Activated CD4-positive, alpha-beta T cell treated with anti-CD3 and anti-CD28 coated beads, Interleukin-2, amount 50 U/mL, for 16 hours (primary cell): ENCODE measurements around the gene SORCS1.

Experiments used
- DNase-seq: peaks from one replicate; pipeline ENCODE4 v3.0.0-alpha.2; 2020

The SORCS1 gene

DNA sequence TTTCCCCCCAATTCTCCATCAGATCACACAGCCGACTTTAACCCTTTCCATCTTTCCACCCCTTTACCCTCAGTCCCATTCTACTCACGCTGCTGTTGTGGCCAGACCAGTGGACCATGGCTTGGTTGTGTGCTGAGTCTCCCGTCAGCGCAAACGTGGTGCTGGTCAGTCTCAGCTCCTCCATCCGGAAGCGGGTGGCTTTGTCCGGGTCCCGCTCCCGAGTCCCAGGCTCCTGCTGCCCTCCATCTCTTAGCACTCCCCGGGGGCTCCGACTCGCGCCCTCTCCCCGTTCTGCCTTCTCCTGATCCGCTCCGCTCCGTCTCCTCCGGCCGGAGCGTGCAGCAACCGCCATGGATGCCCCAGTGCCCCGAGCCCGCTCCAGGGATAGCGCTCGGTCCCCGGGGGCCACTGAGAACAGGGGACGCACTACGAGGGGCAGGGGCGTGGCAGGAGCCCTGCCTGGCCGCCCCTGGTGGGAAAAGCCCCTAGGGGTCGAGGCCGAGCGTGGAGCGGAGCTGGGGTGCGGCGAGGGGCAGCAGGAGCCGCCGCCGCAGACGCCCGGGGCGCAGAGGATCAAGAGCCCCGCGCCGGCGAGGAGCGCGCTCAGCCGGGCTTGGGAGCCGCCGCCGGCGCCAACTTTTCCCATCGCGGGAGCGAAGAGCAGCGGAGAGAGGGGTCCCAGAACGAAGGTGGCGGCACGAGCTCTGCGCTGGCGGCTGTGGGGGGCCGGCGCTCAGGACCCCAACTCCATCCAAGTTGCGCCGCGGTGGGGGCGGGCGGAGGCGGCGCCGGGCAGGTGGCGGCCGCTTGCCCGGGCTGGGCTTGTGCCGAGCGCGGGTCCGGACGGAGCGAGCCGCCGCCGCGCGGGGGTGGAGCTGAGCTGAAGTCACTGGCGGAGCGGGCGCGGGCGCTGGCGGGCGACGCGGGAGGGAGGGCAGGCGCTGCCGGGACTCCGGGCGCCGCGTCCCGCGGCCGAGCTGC lies at the start of gene SORCS1:
Gene SORCS1, minus strand, starts transcription at position 826 of the 981 bp plus-strand sequence.
- DNase-seq: no peak

GRCh38 chr10:107214261-107214660 lies 49.8 kb upstream of the SORCS1 start:
- no peak for DNase-seq

GRCh38 chr10:107213861-107214260 lies 49.4 kb upstream of the SORCS1 start:
- no peak for DNase-seq

GRCh38 chr10:107206833-107207232 lies 42.3 kb upstream of the SORCS1 start:
- DNase-seq: no peak

DNA sequence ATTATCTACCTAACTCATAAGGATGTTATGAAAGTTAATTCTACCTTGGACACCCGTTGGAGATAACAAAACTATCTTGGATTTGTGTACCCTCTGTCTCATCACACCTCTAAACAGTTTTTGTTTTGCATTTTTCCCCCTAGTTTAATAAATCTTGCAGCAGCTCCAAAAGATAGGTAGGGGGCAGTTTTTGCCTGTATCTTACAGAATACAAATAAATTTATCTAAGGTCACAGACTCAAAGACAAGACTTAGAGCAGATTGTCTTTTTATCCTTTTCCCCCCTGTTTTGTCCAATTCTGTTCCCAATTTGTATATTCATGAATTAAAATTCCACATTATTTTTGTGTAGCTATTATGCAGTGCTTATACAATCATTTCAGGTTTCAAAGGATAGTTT lies 5.0 kb upstream of the SORCS1 start:
- DNase-seq: no peak

- DNase-seq: no peak
Measured at GRCh38 chr10:107168738-107169137, 4.2 kb upstream of the SORCS1 start.

DNA sequence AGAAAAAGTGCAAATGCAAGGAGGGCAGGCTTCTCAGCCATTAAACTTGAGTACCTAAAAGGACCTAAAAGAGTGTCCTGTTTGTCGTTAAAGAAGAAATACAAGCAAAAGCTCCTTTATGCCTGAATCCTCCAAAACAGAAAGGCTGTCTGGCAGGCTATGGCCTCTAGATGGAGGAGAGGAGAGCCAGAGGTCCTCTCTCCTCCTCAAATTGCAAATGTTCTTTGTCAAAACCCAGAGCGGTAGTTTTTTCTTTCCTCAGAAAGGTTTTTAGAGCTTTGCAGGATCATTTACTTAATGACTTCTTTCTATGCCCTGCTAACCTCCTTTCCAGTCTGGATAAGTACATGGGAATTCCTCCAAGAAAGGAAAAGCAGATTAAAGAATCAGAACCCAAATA lies 1.9 kb upstream of the SORCS1 start:
- no peak for DNase-seq

- DNase-seq: no peak
Measured at GRCh38 chr10:107164992-107165391, 486 bp upstream of the SORCS1 start.

GRCh38 chr10:107163076-107163855 lies 1.2 kb downstream of the SORCS1 start:
- no peak for DNase-seq

GRCh38 chr10:107160866-107161265 lies 3.6 kb downstream of the SORCS1 start:
- no peak for DNase-seq

DNA sequence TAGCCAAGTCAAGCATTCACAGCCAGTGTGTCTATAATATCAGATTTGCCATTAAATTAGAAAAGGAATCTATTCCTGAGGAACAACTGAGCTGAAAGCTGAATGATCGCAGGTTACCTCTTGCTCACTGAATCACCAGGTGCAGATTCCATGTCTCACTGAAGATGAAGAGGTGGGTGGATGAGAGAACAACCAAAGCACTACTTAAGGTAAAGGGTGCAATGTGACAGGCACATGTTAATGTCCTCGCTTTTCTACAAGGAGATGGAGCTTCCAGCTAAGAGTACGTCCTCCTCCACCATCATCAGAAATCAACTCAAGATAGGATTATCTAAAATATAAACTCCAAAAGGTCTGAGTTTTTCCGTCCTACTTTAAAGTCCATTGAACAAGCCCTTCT lies 4.6 kb downstream of the SORCS1 start:
- DNase-seq: no peak

DNA sequence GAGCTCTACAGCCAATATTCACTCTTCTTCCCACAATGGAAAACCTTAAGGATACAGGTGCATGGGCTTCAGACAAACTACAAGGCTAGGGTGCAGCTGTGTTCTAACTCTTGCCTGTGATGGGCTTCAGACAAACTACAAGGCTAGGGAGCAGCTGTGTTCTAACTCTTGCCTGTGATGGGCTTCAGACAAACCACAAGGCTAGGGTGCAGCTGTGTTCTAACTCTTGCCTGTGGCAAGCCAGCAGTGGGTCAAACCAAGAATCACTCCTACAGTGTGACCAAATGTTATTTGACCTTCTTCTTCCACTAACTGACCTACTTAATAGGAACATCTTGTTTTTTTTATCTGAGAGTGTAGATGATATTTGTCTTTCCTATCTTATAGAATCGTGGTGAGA lies 7.4 kb downstream of the SORCS1 start:
- DNase-seq: no peak

DNA sequence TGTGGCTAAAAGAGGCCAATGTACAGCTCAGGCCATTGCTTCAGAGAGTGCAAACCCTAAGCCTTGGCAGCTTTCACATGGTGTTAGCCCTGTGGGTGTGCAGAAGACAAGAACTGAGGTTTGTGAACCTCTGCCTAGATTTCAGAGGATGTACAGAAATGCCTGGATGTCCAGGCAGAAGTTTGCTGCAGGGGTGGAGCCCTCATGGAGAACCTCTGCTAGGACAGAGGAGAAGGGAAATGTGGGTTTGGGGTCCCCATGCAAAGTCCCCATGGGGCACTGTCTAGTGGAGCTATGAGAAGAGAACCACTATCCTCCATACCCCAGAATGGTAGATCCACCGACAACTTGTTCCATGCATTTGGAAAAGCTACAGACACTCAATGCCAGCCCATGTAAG lies 12.4 kb downstream of the SORCS1 start:
- DNase-seq: no peak

DNA sequence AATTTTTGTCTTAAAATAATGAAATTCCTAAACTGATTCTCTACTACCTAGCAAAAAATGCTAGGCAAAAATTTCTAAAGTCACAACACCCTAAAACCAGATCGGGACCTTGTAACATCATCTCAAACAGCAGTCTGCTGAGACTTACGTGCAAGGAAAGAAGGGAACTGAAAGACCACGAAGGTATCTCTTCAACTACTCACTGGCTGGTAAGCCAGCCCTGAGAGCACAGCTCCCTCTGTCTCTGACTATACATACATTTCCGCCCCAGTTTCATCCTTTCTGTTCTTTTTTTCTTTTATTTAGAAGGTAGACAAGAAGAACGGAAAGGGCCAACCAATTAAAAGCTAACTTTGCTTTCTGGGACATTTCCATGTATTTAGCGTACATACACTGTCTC lies 15.6 kb downstream of the SORCS1 start:
- no peak for DNase-seq

DNA sequence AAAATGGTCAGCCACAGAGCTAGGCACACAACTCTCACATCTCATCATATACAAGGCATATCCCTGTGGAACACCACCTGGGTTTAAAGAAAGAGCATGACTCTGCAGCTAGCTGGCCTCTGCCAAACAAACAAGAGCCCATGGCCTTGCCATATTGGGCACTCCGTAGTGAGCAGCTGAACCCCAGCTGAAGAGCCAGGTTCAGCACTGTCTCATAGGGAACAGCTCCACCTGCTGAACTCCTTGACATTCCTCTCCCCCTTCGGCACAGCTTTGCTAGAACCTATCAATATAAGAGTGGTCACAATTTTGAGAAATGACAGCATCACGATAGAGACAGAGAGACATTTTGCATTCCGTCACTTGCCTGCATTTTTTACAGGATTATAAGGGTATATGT lies 20.0 kb downstream of the SORCS1 start:
- no peak for DNase-seq

DNA sequence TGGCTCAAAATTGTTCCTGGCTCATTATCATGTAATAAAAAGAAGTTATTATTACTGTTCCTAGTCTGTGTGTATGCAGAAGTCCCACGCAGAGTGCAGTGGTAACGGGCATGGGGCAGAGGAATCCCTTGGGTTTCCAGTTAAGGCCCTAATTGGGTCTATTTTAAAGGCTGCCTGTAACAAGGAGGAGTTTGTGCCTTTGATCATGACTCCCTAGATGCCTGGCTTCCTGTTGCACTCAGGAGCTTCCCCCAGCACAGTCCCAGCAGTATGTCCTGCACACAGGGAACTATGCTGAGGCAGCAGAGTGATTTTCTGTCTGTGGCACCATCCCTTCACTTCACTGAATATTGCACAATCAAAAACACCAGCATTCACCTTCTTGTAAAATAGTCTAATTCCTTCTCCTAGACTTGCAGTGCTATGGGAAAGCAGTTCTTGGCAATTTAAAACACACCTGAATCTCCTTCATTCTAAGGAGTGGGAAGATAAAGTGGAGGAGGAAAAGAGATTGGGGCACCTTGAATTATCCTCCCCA lies 22.9 kb downstream of the SORCS1 start:
- DNase-seq: no peak

DNA sequence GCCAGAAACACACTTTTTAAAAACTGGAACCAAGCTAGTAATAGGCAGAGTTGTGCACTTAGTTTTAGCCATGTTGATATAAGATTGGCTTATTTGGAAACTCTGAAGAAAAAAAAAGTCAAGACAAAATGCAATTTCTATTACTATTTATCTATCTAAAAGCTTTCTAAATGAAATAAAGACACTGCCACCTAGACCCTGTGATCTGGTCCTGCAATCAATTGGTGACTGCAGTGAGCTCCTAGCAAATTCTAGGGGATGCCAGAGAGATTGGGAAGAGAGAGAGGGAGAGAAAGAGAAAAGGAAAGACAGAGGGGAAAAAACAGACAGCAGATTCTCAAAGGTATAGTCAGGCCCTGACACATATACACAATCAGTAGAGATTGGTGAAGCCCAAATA lies 25.3 kb downstream of the SORCS1 start:
- DNase-seq: no peak

- no peak for DNase-seq
Measured at GRCh38 chr10:107133656-107134055, 30.9 kb downstream of the SORCS1 start.

- no peak for DNase-seq
Measured at GRCh38 chr10:107129000-107129399, 35.5 kb downstream of the SORCS1 start.

DNA sequence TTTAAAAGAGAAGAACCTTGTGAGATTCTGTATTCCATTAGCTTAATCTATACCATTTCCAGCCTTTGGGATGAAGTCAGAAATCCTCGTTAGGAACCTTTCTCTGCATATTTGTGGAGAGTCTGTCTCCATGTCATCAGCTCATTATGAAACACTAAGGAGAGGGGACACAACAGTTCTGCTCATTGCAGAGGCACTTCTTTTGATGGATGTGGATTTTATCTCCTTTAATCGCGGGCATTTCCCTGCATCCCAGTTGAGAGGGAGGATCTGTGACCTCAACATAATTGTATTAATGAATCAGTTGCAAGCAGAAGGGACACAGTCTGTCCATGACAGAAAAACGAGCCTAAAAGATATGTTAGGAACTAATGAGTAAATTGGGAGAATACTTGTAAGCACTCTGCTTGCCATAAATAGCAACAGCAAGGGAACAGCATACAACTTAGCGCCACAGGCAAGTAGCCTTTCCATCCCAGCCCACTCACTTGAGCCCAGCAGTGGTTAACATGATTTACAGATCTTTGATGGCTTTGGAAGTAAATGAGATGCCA lies 37.9 kb downstream of the SORCS1 start:
- DNase-seq: no peak

DNA sequence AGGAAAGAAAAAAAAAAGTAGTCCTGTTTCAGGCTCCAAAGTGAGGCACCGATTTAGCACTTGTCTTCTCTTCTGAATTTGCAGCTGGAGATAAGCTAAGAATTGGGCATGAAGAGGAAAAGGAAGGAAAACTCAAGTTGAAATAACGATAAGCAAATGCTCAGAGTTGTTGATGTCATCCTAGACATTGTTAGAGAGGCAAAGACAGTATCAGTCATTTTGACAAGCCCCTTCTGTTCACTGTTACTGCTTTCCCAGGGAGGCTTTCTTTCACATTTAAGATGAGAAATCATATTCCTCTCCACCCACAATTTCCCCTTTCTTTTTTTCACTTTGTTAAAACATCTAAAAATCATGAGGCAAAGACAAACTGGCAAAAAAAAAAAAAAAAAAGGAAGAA lies 41.8 kb downstream of the SORCS1 start:
- DNase-seq: no peak

DNA sequence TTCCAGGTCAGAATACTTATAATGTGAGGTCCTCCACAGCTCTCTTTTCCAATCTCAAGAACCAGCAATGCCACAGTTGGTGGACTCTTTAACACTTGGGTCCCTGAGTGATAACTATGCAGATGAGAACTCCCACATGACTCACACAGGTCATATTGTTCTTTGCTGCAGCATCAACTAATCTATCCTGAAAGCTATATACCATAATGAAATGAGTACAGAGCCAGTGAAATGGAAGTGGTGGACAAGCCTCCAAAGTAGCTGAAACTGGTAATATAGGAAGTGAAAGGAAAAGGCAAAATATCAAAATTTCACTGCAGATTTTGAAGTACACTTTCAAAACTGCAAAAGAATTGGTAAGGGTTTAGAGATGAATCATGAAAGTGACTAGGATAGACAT lies 45.6 kb downstream of the SORCS1 start:
- no peak for DNase-seq

GRCh38 chr10:107104026-107104652 lies 60.4 kb downstream of the SORCS1 start:
- no peak for DNase-seq
